Body of pancreas (tissue), 4 donors: Measurements from ENCODE around the gene PHF23. TPM values are rescaled to one million over a fixed set of nuclear protein-coding genes. Genes with fewer than 3 reads are reported as not detected.
A peak's percentile ranks its signal among the peaks of the same experiment; 100 is the strongest.

Experiments
- ATAC-seq: fragments of 150-250 bp; one replicate; pipeline ENCODE4 v1.9.1; 2016
- DNase-seq, 4 donors: peaks; one replicate each; pipeline ENCODE4 v3.0.0-alpha.2; 2019
- H3K27ac ChIP-seq, 4 donors: fragments of 200-600 bp; sonication (generic); 1 replicate in 3 of 4; 2 replicates in 1 of 4; pipeline versions ENCODE4 v1.5.1 to v1.6.1; 2016 to 2019; ENCODE audit warnings: mild to moderate bottlenecking in 1 of 4, mixed read lengths in 1 of 4, moderate library complexity in 1 of 4
- H3K27me3 ChIP-seq, 2 donors: fragments of 200-600 bp; sonication (generic); one replicate each; pipeline ENCODE4 v1.6.0; 2016; ENCODE audit warnings: mild to moderate bottlenecking in 1 of 2
- H3K36me3 ChIP-seq, 2 donors: fragments of 200-600 bp; sonication (generic); replicated peaks in 1 of 2; 2 replicates each; pipeline ENCODE4 v1.5.1; 2016; ENCODE audit warnings: low read depth in 2 of 2; ENCODE audit not compliant: insufficient read depth in 1 of 2
- H3K4me1 ChIP-seq: fragments of 200-600 bp; sonication (generic); one replicate; pipeline ENCODE4 v1.6.0; 2016
- H3K4me3 ChIP-seq, 2 donors: fragments of 200-600 bp; sonication (generic); 1 replicate in 1 of 2; 2 replicates in 1 of 2; pipeline ENCODE4 v1.5.1; 2016 to 2019
- H3K9me3 ChIP-seq, 3 donors: fragments of 200-600 bp; sonication (generic); 1 replicate in 2 of 3; 2 replicates in 1 of 3; pipeline ENCODE4 v1.5.1; 2016
- CTCF ChIP-seq, 7 experiments: fragments of 450-650 bp in 4 of 7; fragments of 200-600 bp in 3 of 7; sonication (generic) in 3 of 7; IDR thresholded peaks; one replicate each; pipeline ENCODE4 v1.5.1; 2016 to 2019; ENCODE audit warnings: antibody characterized with exemption in 7 of 7
- POLR2A ChIP-seq, 3 donors: fragments of 450-650 bp; IDR thresholded peaks; one replicate each; pipeline ENCODE4 v1.6.1; 2016; ENCODE audit warnings: antibody characterized with exemption in 3 of 3, mild to moderate bottlenecking in 2 of 3
- WGBS, 2 donors: methylation state at CpG; one replicate each; pipeline ENCODE4 v1.1.5; 2017; 5-methylcytosine and 5-hydroxymethylcytosine counted together
- intact Hi-C: fragments of 100-400 bp; cut with DNase I; formaldehyde crosslinking; loops from one replicate; pipeline ENCODE4 v1.15.1; 2023
- microRNA counts, 2 donors: library from miRNA; unstranded; fragments of <30 nt; microRNA quantifications; one replicate each; lab custom pipeline; 2017
- microRNA-seq, 2 donors: library from miRNA; unstranded; fragments of <30 nt; microRNA quantifications; one replicate each; pipeline ENCODE4, GENCODE V29; 2016; ENCODE audit warnings: borderline number of aligned reads in 2 of 2, borderline replicate concordance in 2 of 2
- small RNA-seq: library from RNA; depleted of rRNA; stranded (forward); fragments of <200 nt; gene quantifications from one replicate; pipeline ENCODE3, GENCODE V24; 2016
- total RNA-seq, 2 donors: library from RNA; depleted of rRNA; stranded (reverse); fragments of >200 nt; gene quantifications; one replicate each; pipeline ENCODE4 v1.1.0, GENCODE V29; 2016

The PHF23 gene
- total RNA-seq, 2 donors from 2014 or later, result 11.9 to 15.8 TPM

- H3K4me3 ChIP-seq, result no peak overlapping the region
- no peak overlapping the region for H3K27ac ChIP-seq
- DNase-seq (no peak), ATAC-seq (no peak)
- H3K9me3 ChIP-seq, result no peaks in the 10 kb centered on the region
- WGBS, 2 donors, result 89 to 90% methylated on average over 8 to 9 of the region's 12 CpGs
- H3K4me1 ChIP-seq, result no peaks in the 10 kb centered on the region
- H3K36me3 ChIP-seq, result no peaks in the 10 kb centered on the region
- H3K27me3 ChIP-seq, result no peaks in the 10 kb centered on the region
- no peak for TF ChIP-seq POLR2A (IDR thresholded peaks at IDR 0.05)
- no peak for TF ChIP-seq CTCF (IDR thresholded peaks at IDR 0.05)
- intact Hi-C loops, result no loop called here
Measured at GRCh38 chr17:7191069-7191468, 48.2 kb downstream of the PHF23 start.

GRCh38 chr17:7190276-7190917, 48.9 kb downstream of the PHF23 start:
- Histone ChIP-seq H3K9me3 (no peaks in the 10 kb centered on the region), H3K27ac (no peak overlapping the region), H3K4me1 (no peaks in the 10 kb centered on the region), H3K27me3 (no peaks in the 10 kb centered on the region), H3K4me3 (no peak overlapping the region), H3K36me3 (no peaks in the 10 kb centered on the region)
- no peak for DNase-seq
- 90 to 93% methylated on average over 10 to 14 of the region's 14 CpGs for WGBS, 2 donors
- intact Hi-C loops, result no loop called here
- ATAC-seq, result no peak
- no peak for TF ChIP-seq CTCF (IDR thresholded peaks at IDR 0.05)
- TF ChIP-seq POLR2A (IDR thresholded peaks at IDR 0.05), result no peak

GRCh38 chr17:7186241-7186640, 53.0 kb downstream of the PHF23 start:
- ATAC-seq, result no peak
- H3K4me1 ChIP-seq, result peaks cover 7% of the 10 kb centered on the region
- no peaks in the 10 kb centered on the region for H3K9me3 ChIP-seq
- no peaks in the 10 kb centered on the region for H3K27me3 ChIP-seq
- 61 to 64% methylated on average over 7 of the region's 7 CpGs for WGBS, 2 donors
- DNase-seq, result no peak
- H3K4me3 ChIP-seq, result no peak overlapping the region
- intact Hi-C loops, result no loop called here
- TF ChIP-seq CTCF (IDR thresholded peaks at IDR 0.05) (no peak), POLR2A (IDR thresholded peaks at IDR 0.05) (no peak)
- H3K36me3 ChIP-seq, result no peaks in the 10 kb centered on the region
- no peak overlapping the region for H3K27ac ChIP-seq

MicroRNAs within 50 kb of the gene (microRNA counts, 767-probe panel; counts per million panel counts)
- 0 to 736 counts per million in 2 donors for microRNA hsa-miR-324-3p (lab: Ali Mortazavi, UCI)
- microRNA hsa-miR-324-5p (lab: Ali Mortazavi, UCI), result 0 to 736 counts per million in 2 donors

Small RNAs within 50 kb of the gene (microRNA-seq; reads per million reads assigned to microRNA genes)
- gene MIR324, result 544 to 651 reads per million in 2 donors

Small RNAs within 50 kb of the gene (small RNA-seq; reads per million reads assigned to genes)
- not detected for gene AC120057.4
- 3.6 reads per million, percentile 82 among the genes with 10 or more reads in this experiment for gene MIR324
- gene RF00019, result not detected

Other genes with a start within 250 kb of the PHF23 start
- not detected for gene ALOX12, start 243.4 kb downstream of the PHF23 start, total RNA-seq
- 10 to 100 TPM in 1 of 2 donors, 1 to 10 TPM in 1; 9.9 to 87.4 TPM for gene RNASEK, start 226.8 kb downstream of the PHF23 start, total RNA-seq
- 1 to 10 TPM; 1.6 to 8.9 TPM for gene BCL6B, start 216.4 kb downstream of the PHF23 start, total RNA-seq
- 1 to 10 TPM in 1 of 2 donors, not detected in 1; 1.6 TPM for gene SLC16A13, start 203.4 kb downstream of the PHF23 start, total RNA-seq
- 10 to 100 TPM in 1 of 2 donors, 1 to 10 TPM in 1; 4.2 to 10.9 TPM for gene SLC16A11, start 195.4 kb downstream of the PHF23 start, total RNA-seq
- gene CLEC10A, start 159.2 kb downstream of the PHF23 start, total RNA-seq, result 1 to 10 TPM in 1 of 2 donors, under 1 TPM in 1; 0.33 to 1.0 TPM
- not detected for gene ASGR2, start 124.6 kb downstream of the PHF23 start, total RNA-seq
- 1 to 10 TPM in 1 of 2 donors, not detected in 1; 4.6 TPM for gene ASGR1, start 60.1 kb downstream of the PHF23 start, total RNA-seq
- gene DLG4, start 19.6 kb downstream of the PHF23 start, total RNA-seq, result 1 to 10 TPM; 3.6 to 9.3 TPM
- gene ACADVL, start 19.5 kb downstream of the PHF23 start, total RNA-seq, result 1,000 to 10,000 TPM in 1 of 2 donors, 100 to 1,000 TPM in 1; 887 to 1,901 TPM
- gene DVL2, start 4.9 kb downstream of the PHF23 start, total RNA-seq, result 10 to 100 TPM; 19.5 to 41.5 TPM
- 100 to 1,000 TPM; 145 to 482 TPM for gene GABARAP, start 3.0 kb upstream of the PHF23 start, total RNA-seq
- 10 to 100 TPM; 33.5 to 44.8 TPM for gene CTDNEP1, start 12.3 kb upstream of the PHF23 start, total RNA-seq
- gene ELP5, start 12.8 kb upstream of the PHF23 start, total RNA-seq, result 10 to 100 TPM; 10.2 to 16.3 TPM
- 10 to 100 TPM; 72.9 to 92.3 TPM for gene CLDN7, start 23.0 kb upstream of the PHF23 start, total RNA-seq
- gene SLC2A4, start 42.3 kb upstream of the PHF23 start, total RNA-seq, result 10 to 100 TPM in 1 of 2 donors, 1 to 10 TPM in 1; 1.3 to 10.5 TPM
- gene YBX2, start 55.2 kb upstream of the PHF23 start, total RNA-seq, result 1 to 10 TPM in 1 of 2 donors, under 1 TPM in 1; 0.26 to 1.3 TPM
- 100 to 1,000 TPM in 1 of 2 donors, 10 to 100 TPM in 1; 97.0 to 134 TPM for gene EIF5A, start 68.2 kb upstream of the PHF23 start, total RNA-seq
- gene GPS2, start 75.9 kb upstream of the PHF23 start, total RNA-seq, result 10 to 100 TPM; 71.9 to 75.8 TPM
- gene NEURL4, start 89.9 kb upstream of the PHF23 start, total RNA-seq, result 10 to 100 TPM; 28.8 to 41.2 TPM
- 1 to 10 TPM in 1 of 2 donors, under 1 TPM in 1; 0.99 to 2.1 TPM for gene ACAP1, start 97.1 kb upstream of the PHF23 start, total RNA-seq
- 1 to 10 TPM; 2.6 to 5.6 TPM for gene KCTD11, start 112.7 kb upstream of the PHF23 start, total RNA-seq
- gene TMEM95, start 115.7 kb upstream of the PHF23 start, total RNA-seq, result not detected
- gene TNK1, start 141.6 kb upstream of the PHF23 start, total RNA-seq, result 10 to 100 TPM; 12.7 to 15.8 TPM
- 10 to 100 TPM; 13.2 to 15.8 TPM for gene PLSCR3, start 155.1 kb upstream of the PHF23 start, total RNA-seq
- gene TMEM256, start 164.6 kb upstream of the PHF23 start, total RNA-seq, result 10 to 100 TPM; 14.5 to 21.8 TPM
- gene NLGN2, start 168.4 kb upstream of the PHF23 start, total RNA-seq, result 1 to 10 TPM; 5.2 to 6.3 TPM
- gene SPEM1, start 180.9 kb upstream of the PHF23 start, total RNA-seq, result not detected
- gene SPEM2, start 186.2 kb upstream of the PHF23 start, total RNA-seq, result not detected
- not detected for gene SPEM3, start 189.4 kb upstream of the PHF23 start, total RNA-seq
- gene TMEM102, start 196.0 kb upstream of the PHF23 start, total RNA-seq, result 1 to 10 TPM; 3.6 to 9.6 TPM
- 1 to 10 TPM in 1 of 2 donors, not detected in 1; 2.1 TPM for gene FGF11, start 200.1 kb upstream of the PHF23 start, total RNA-seq
- 1 to 10 TPM; 2.6 to 8.8 TPM for gene CHRNB1, start 205.6 kb upstream of the PHF23 start, total RNA-seq
- 10 to 100 TPM; 30.9 to 38.2 TPM for gene ZBTB4, start 240.2 kb upstream of the PHF23 start, total RNA-seq
- not detected for gene SLC35G6, start 242.0 kb upstream of the PHF23 start, total RNA-seq
- gene POLR2A, start 244.9 kb upstream of the PHF23 start, total RNA-seq, result 100 to 1,000 TPM in 1 of 2 donors, 10 to 100 TPM in 1; 36.3 to 124 TPM